Mesendoderm (in vitro differentiated cells): ENCODE measurements around the gene DDI2.

ENCODE experiments used
- DNase-seq: peaks from one replicate; pipeline ENCODE4 v3.0.0; 2013
- H2AK5ac ChIP-seq: 2 replicates; pipeline ENCODE4 v1.6.1; 2013; ENCODE audit warnings: low read length, inconsistent platforms
- H2BK120ac ChIP-seq: 2 replicates; pipeline ENCODE4 v1.6.1; 2013; ENCODE audit warnings: low read depth, mild to moderate bottlenecking, low read length, moderate library complexity, mixed read lengths
- H2BK15ac ChIP-seq: replicated peaks from 2 replicates; pipeline ENCODE4 v1.6.1; 2013; ENCODE audit warnings: low read depth, mild to moderate bottlenecking, moderate library complexity
- H2BK5ac ChIP-seq: 2 replicates; pipeline ENCODE4 v1.6.1; 2013; ENCODE audit warnings: low read length, inconsistent platforms
- H3K18ac ChIP-seq: 2 replicates; pipeline ENCODE4 v1.6.1; 2013; ENCODE audit warnings: mild to moderate bottlenecking, low read length, mixed read lengths
- H3K23ac ChIP-seq: one replicate; pipeline ENCODE4 v1.6.1; 2013; ENCODE audit warnings: low read length
- H3K27ac ChIP-seq: 2 replicates; pipeline ENCODE4 v1.5.1; 2013; ENCODE audit warnings: low read depth, mild to moderate bottlenecking, inconsistent platforms, low read length, moderate library complexity
- H3K27me3 ChIP-seq: 2 replicates; pipeline ENCODE4 v1.6.1; 2013; ENCODE audit warnings: low read length, control low read depth, mild to moderate bottlenecking, inconsistent platforms; ENCODE audit not compliant: insufficient read depth, poor library complexity
- H3K36me3 ChIP-seq: 2 replicates; pipeline ENCODE4 v1.6.1; 2013; ENCODE audit warnings: low read length, inconsistent platforms; ENCODE audit not compliant: control insufficient read depth, insufficient read depth
- H3K4ac ChIP-seq: one replicate; pipeline ENCODE4 v1.6.1; 2013; ENCODE audit warnings: low read depth, mild to moderate bottlenecking, low read length, moderate library complexity
- H3K4me1 ChIP-seq: 2 replicates; pipeline ENCODE4 v1.6.1; 2013; ENCODE audit warnings: low read depth, low read length, inconsistent platforms; ENCODE audit not compliant: control insufficient read depth
- H3K4me2 ChIP-seq: 2 replicates; pipeline ENCODE4 v1.6.1; 2013; ENCODE audit warnings: low read length
- H3K4me3 ChIP-seq: 2 replicates; pipeline ENCODE4 v1.5.1; 2013; ENCODE audit warnings: mild to moderate bottlenecking, low read length
- H3K56ac ChIP-seq: one replicate; pipeline ENCODE4 v1.6.1; 2013; ENCODE audit warnings: low read length
- H3K79me1 ChIP-seq: 2 replicates; pipeline ENCODE4 v1.6.1; 2013; ENCODE audit warnings: low read length, inconsistent platforms
- H3K79me2 ChIP-seq: 2 replicates; pipeline ENCODE4 v1.6.1; 2013; ENCODE audit warnings: mild to moderate bottlenecking, low read length; ENCODE audit not compliant: control insufficient read depth, insufficient read depth
- H3K9ac ChIP-seq: 2 replicates; pipeline ENCODE4 v1.6.1; 2013; ENCODE audit warnings: low read length, inconsistent platforms
- H4K5ac ChIP-seq: one replicate; pipeline ENCODE4 v1.6.1; 2013; ENCODE audit warnings: low read length
- H4K8ac ChIP-seq: one replicate; pipeline ENCODE4 v1.6.1; 2013; ENCODE audit warnings: low read depth, mild to moderate bottlenecking, control low read depth, low read length, moderate library complexity
- WGBS: extraction: QIAGEN DNeasy Blood & Tissue Kit; methylation state at CpG from one replicate; pipeline ENCODE4 v1.1.7; 2013; ENCODE audit warnings: low lambda C conversion rate, missing lambda C conversion rate; ENCODE audit not compliant: insufficient coverage; ENCODE audit errors: extremely low coverage; 5-methylcytosine and 5-hydroxymethylcytosine counted together

DDI2 gene

GRCh38 chr1:15583016-15583706 lies 34.1 kb upstream of the DDI2 start:
- no peaks in the 10 kb centered on the region for H3K4me1 ChIP-seq
- H4K5ac ChIP-seq = no peak overlapping the region
- no peak overlapping the region for H3K4me3 ChIP-seq
- DNase-seq = no peak
- H2BK15ac ChIP-seq = no peak overlapping the region
- H2BK5ac ChIP-seq = no peak overlapping the region
- no peak overlapping the region for H3K27ac ChIP-seq
- WGBS = no CpG with 5 or more reads among the region's 18 CpGs
- H3K9ac ChIP-seq = no peak overlapping the region
- H3K27me3 ChIP-seq = no peaks in the 10 kb centered on the region
- no peaks in the 10 kb centered on the region for H3K79me2 ChIP-seq
- no peak overlapping the region for H3K4me2 ChIP-seq
- H3K79me1 ChIP-seq = no peaks in the 10 kb centered on the region
- H2BK120ac ChIP-seq = no peak overlapping the region
- H3K56ac ChIP-seq = no peak overlapping the region
- no peak overlapping the region for H2AK5ac ChIP-seq
- H3K36me3 ChIP-seq = no peaks in the 10 kb centered on the region
- no peak overlapping the region for H3K4ac ChIP-seq
- no peak overlapping the region for H3K18ac ChIP-seq
- no peak overlapping the region for H3K23ac ChIP-seq
- H4K8ac ChIP-seq = no peak overlapping the region

- no peaks in the 10 kb centered on the region for H3K4me1 ChIP-seq
- no peak within 1 kb of the TSS for H3K27ac ChIP-seq
- peak within 1 kb of the TSS; percentile 89 for H3K18ac ChIP-seq
- H3K79me1 ChIP-seq = no peaks in the 10 kb centered on the region
- no peaks in the 10 kb centered on the region for H3K36me3 ChIP-seq
- H4K8ac ChIP-seq = peak within 1 kb of the TSS; percentile 17
- no CpG with 5 or more reads among the region's 68 CpGs for WGBS
- peak; percentile 92 for DNase-seq
- no peak within 1 kb of the TSS for H2BK5ac ChIP-seq
- H2BK15ac ChIP-seq = no peak within 1 kb of the TSS
- H3K4ac ChIP-seq = no peak within 1 kb of the TSS
- no peak within 1 kb of the TSS for H2BK120ac ChIP-seq
- H3K4me3 ChIP-seq = peak within 1 kb of the TSS; percentile 43
- H3K27me3 ChIP-seq = no peaks in the 10 kb centered on the region
- peak within 1 kb of the TSS; percentile 95 for H3K56ac ChIP-seq
- H4K5ac ChIP-seq = no peak within 1 kb of the TSS
- no peaks in the 10 kb centered on the region for H3K79me2 ChIP-seq
- H2AK5ac ChIP-seq = no peak within 1 kb of the TSS
- peak within 1 kb of the TSS; percentile 83 for H3K9ac ChIP-seq
- peak within 1 kb of the TSS; percentile 80 for H3K4me2 ChIP-seq
- H3K23ac ChIP-seq = no peak within 1 kb of the TSS
These were observed 32.5 kb upstream of the DDI2 start, which contains the start of gene AGMAT for GRCh38 chr1:15584489-15585363. TSS of gene AGMAT (minus strand) at chr1:15585051. CDS start at chr1:15584967, 84 bp downstream.

GRCh38 chr1:15592285-15592684 lies 25.0 kb upstream of the DDI2 start:
- Histone ChIP-seq H3K9ac (no peak overlapping the region), H3K27me3 (no peaks in the 10 kb centered on the region), H4K5ac (no peak overlapping the region), H3K4me3 (no peak overlapping the region), H2BK120ac (no peak overlapping the region), H3K4me1 (peaks cover 5% of the 10 kb centered on the region), H3K23ac (no peak overlapping the region), H3K36me3 (no peaks in the 10 kb centered on the region), H3K4me2 (no peak overlapping the region), H3K4ac (no peak overlapping the region), H3K79me1 (no peaks in the 10 kb centered on the region), H2AK5ac (no peak overlapping the region), H3K27ac (no peak overlapping the region), H3K18ac (no peak overlapping the region), H2BK15ac (no peak overlapping the region), H4K8ac (no peak overlapping the region), H2BK5ac (no peak overlapping the region), H3K56ac (no peak overlapping the region), H3K79me2 (no peaks in the 10 kb centered on the region)
- WGBS = no CpG with 5 or more reads among the region's 5 CpGs
- DNase-seq = no peak

GRCh38 chr1:15595809-15596617 lies 21.2 kb upstream of the DDI2 start:
- H3K4me3 ChIP-seq = no peak overlapping the region
- no CpG with 5 or more reads among the region's 5 CpGs for WGBS

GRCh38 chr1:15598436-15598835 lies 18.8 kb upstream of the DDI2 start:
- no CpG with 5 or more reads among the region's 2 CpGs for WGBS
- Histone ChIP-seq H3K56ac (no peak overlapping the region), H2BK120ac (no peak overlapping the region), H4K5ac (no peak overlapping the region), H2BK15ac (no peak overlapping the region), H3K4me2 (no peak overlapping the region), H3K27me3 (no peaks in the 10 kb centered on the region), H2BK5ac (no peak overlapping the region), H3K23ac (no peak overlapping the region), H3K79me2 (no peaks in the 10 kb centered on the region), H3K4ac (no peak overlapping the region), H3K36me3 (no peaks in the 10 kb centered on the region), H3K9ac (no peak overlapping the region), H3K18ac (no peak overlapping the region), H3K27ac (no peak overlapping the region), H3K79me1 (no peaks in the 10 kb centered on the region), H3K4me1 (peaks cover 3% of the 10 kb centered on the region), H2AK5ac (no peak overlapping the region), H4K8ac (no peak overlapping the region), H3K4me3 (no peak overlapping the region)
- no peak for DNase-seq

More at GRCh38 chr1:15595809-15596617, 21.2 kb upstream of the DDI2 start:
- Histone ChIP-seq H3K27ac (no peak overlapping the region), H2AK5ac (no peak overlapping the region), H3K4me1 (peaks cover 5% of the 10 kb centered on the region), H3K56ac (no peak overlapping the region), H3K23ac (no peak overlapping the region), H3K4me2 (no peak overlapping the region), H3K79me2 (no peaks in the 10 kb centered on the region), H2BK5ac (no peak overlapping the region), H4K8ac (no peak overlapping the region), H3K9ac (no peak overlapping the region), H3K36me3 (no peaks in the 10 kb centered on the region), H3K4ac (no peak overlapping the region), H2BK15ac (no peak overlapping the region), H3K79me1 (no peaks in the 10 kb centered on the region), H4K5ac (no peak overlapping the region), H2BK120ac (no peak overlapping the region), H3K18ac (no peak overlapping the region), H3K27me3 (no peaks in the 10 kb centered on the region)
- DNase-seq = no peak
